HCT116 (cell line): ENCODE measurements around the gene FAM193B. TPM values are rescaled to one million over a fixed set of nuclear protein-coding genes. Genes with fewer than 3 reads are reported as not detected.

Experiments used
- ATAC-seq: fragments of 200-7000 bp; cut with Tn5 transposase; 2 replicates; pipeline ENCODE4 v1.9.1; 2020; ENCODE audit warnings: mild to moderate bottlenecking, moderate library complexity
- BruUV-seq: library from RNA; stranded (reverse); fragments of 400-500 nt; replicated peaks from 2 replicates; lab custom pipeline; 2021; lab: Mats Ljungman, UMichigan
- CTCF ChIA-PET: fragments of 300-600 bp; sonication (Branson Sonifier 250); formaldehyde crosslinking; loops from one replicate; lab custom pipeline; 2021; ENCODE audit warnings: antibody characterized with exemption; lab: Charles Lee
- POLR2A ChIA-PET: fragments of 300-600, 350-600 bp; sonication (Branson Sonifier 250); formaldehyde crosslinking; loops from one replicate; lab custom pipeline; 2021; ENCODE audit warnings: antibody characterized with exemption; lab: Charles Lee
- RAD21 ChIA-PET, 2 experiments: fragments of 300-600 bp; sonication (Branson Sonifier 250); formaldehyde crosslinking; loops; one replicate each; lab custom pipeline; 2023; ENCODE audit warnings: low total read pairs in 2 of 2; ENCODE audit not compliant: uncharacterized antibody in 2 of 2, unreplicated experiment in 2 of 2, low non-redundant PET in 1 of 2; lab: Charles Lee
- DNase-seq: peaks from one replicate; pipeline ENCODE4 v3.0.0-alpha.2; 2010; ENCODE audit warnings: low read depth, low spot score
- H2AFZ ChIP-seq: fragments of 200-600 bp; shearing (Covaris generic), sonication (generic); 2 replicates; pipeline ENCODE4 v1.6.1; 2017; ENCODE audit warnings: low read depth, mixed run types, mixed read lengths, antibody characterized with exemption, low read length; ENCODE audit not compliant: poor library complexity, severe bottlenecking
- H3K27ac ChIP-seq: 2 replicates; pipeline ENCODE4 v1.5.1; 2012; ENCODE audit warnings: low read depth, low read length
- H3K27me3 ChIP-seq: fragments of 200-600 bp; sonication (generic); 2 replicates; pipeline ENCODE4 v1.6.1; 2016; ENCODE audit warnings: mixed run types, low read length, mixed read lengths; ENCODE audit not compliant: insufficient read depth
- H3K36me3 ChIP-seq, 2 experiments: fragments of 200-500 bp in 1 of 2; fragments of 200-600 bp in 1 of 2; sonication (Bioruptor generic) in 1 of 2; sonication (generic) in 1 of 2; 2 replicates each; pipeline versions ENCODE4 v1.5.1 to v1.6.1; 2014 to 2016; ENCODE audit warnings: low read length in 2 of 2, inconsistent platforms in 1 of 2, mixed read lengths in 1 of 2, mixed run types in 1 of 2; ENCODE audit not compliant: insufficient read depth in 2 of 2, control insufficient read depth in 1 of 2
- H3K4me1 ChIP-seq, 2 experiments: fragments of 200-600 bp in 1 of 2; sonication (generic) in 1 of 2; 2 replicates each; pipeline versions ENCODE4 v1.5.1 to v1.6.1; 2012 to 2017; ENCODE audit warnings: low read length in 2 of 2, inconsistent platforms in 1 of 2, mild to moderate bottlenecking in 1 of 2, mixed read lengths in 1 of 2, mixed run types in 1 of 2, moderate library complexity in 1 of 2; ENCODE audit not compliant: insufficient read depth in 2 of 2, control insufficient read depth in 1 of 2
- H3K4me2 ChIP-seq: fragments of 200-600 bp; sonication (generic); 2 replicates; pipeline ENCODE4 v1.6.1; 2017; ENCODE audit warnings: mixed run types, low read length, mixed read lengths
- H3K4me3 ChIP-seq, 2 experiments: fragments of 200-600 bp in 1 of 2; sonication (generic) in 1 of 2; replicated peaks in 1 of 2; 2 replicates each; pipeline ENCODE4 v1.5.1; 2011 to 2016; ENCODE audit warnings: low read length in 2 of 2, control low read depth in 1 of 2, low read depth in 1 of 2, mild to moderate bottlenecking in 1 of 2, mixed read lengths in 1 of 2, mixed run types in 1 of 2
- H3K79me2 ChIP-seq: fragments of 200-600 bp; sonication (generic); 2 replicates; pipeline ENCODE4 v1.6.1; 2017; ENCODE audit warnings: mild to moderate bottlenecking, mixed run types, low read length, moderate library complexity, mixed read lengths; ENCODE audit not compliant: insufficient read depth
- H3K9ac ChIP-seq: fragments of 200-600 bp; sonication (generic); 2 replicates; pipeline ENCODE4 v1.6.1; 2016; ENCODE audit warnings: low read length, mixed read lengths
- H3K9me2 ChIP-seq: fragments of 200-600 bp; sonication (generic), shearing (Covaris generic); 2 replicates; pipeline ENCODE4 v1.6.1; 2017; ENCODE audit warnings: mixed run types, mild to moderate bottlenecking, moderate library complexity; ENCODE audit not compliant: insufficient read depth
- H3K9me3 ChIP-seq, 2 experiments: fragments of 200-500 bp in 1 of 2; fragments of 200-600 bp in 1 of 2; sonication (Bioruptor generic) in 1 of 2; sonication (generic) in 1 of 2; 2 replicates each; pipeline ENCODE4 v1.6.1; 2014 to 2017; ENCODE audit warnings: low read length in 2 of 2, mixed read lengths in 2 of 2, inconsistent platforms in 1 of 2, low read depth in 1 of 2, mild to moderate bottlenecking in 1 of 2, mixed run types in 1 of 2, moderate library complexity in 1 of 2; ENCODE audit not compliant: control insufficient read depth in 1 of 2, insufficient read depth in 1 of 2
- H4K20me1 ChIP-seq: fragments of 200-600 bp; sonication (generic), shearing (Covaris generic); 2 replicates; pipeline ENCODE4 v1.6.1; 2017; ENCODE audit warnings: mixed run types, mild to moderate bottlenecking, moderate library complexity; ENCODE audit not compliant: insufficient read depth
- ATF3 ChIP-seq: IDR thresholded peaks from 2 replicates; pipeline ENCODE4 v1.6.1; 2012
- CEBPB ChIP-seq: IDR thresholded peaks from 2 replicates; pipeline ENCODE4 v1.6.1; 2012; ENCODE audit warnings: low read depth
- CTCF ChIP-seq, 3 experiments: fragments of 200-600 bp in 1 of 3; sonication (generic) in 1 of 3; IDR thresholded peaks in 2 of 3; conservative IDR thresholded peaks in 1 of 3; 2 replicates each; pipeline ENCODE4 v1.5.1; 2012 to 2017; ENCODE audit warnings: low read depth in 2 of 3, low read length in 2 of 3, antibody characterized with exemption in 1 of 3, borderline replicate concordance in 1 of 3, control low read depth in 1 of 3, mild to moderate bottlenecking in 1 of 3, mixed read lengths in 1 of 3, mixed run types in 1 of 3, moderate library complexity in 1 of 3; ENCODE audit not compliant: insufficient read depth in 1 of 3
- ELF1 ChIP-seq: IDR thresholded peaks from 2 replicates; pipeline ENCODE4 v1.6.1; 2012; ENCODE audit warnings: low read depth, borderline replicate concordance
- EZH2 ChIP-seq: fragments of 200-600 bp; sonication (generic); IDR thresholded peaks from 2 replicates; pipeline ENCODE4 v1.6.1; 2017; ENCODE audit warnings: antibody characterized with exemption, mixed run types
- EZH2phosphoT487 ChIP-seq: fragments of 200-600 bp; IDR thresholded peaks from 2 replicates; pipeline ENCODE4 v1.6.1; 2018; ENCODE audit warnings: antibody characterized with exemption, borderline replicate concordance
- FOSL1 ChIP-seq: IDR thresholded peaks from 2 replicates; pipeline ENCODE4 v1.6.1; 2012; ENCODE audit warnings: low read depth
- POLR2A ChIP-seq: IDR thresholded peaks from 2 replicates; pipeline ENCODE4 v1.7.0; 2011; ENCODE audit warnings: borderline replicate concordance; ENCODE audit not compliant: insufficient read depth, insufficient read length; ENCODE audit errors: extremely low read depth
- POLR2AphosphoS5 ChIP-seq: IDR thresholded peaks from 2 replicates; pipeline ENCODE4 v1.6.1; 2011; ENCODE audit warnings: mild to moderate bottlenecking, low read depth, low read length, moderate library complexity
- RAD21 ChIP-seq: IDR thresholded peaks from 2 replicates; pipeline ENCODE4 v1.6.1; 2012; ENCODE audit warnings: low read depth, mild to moderate bottlenecking
- REST ChIP-seq: IDR thresholded peaks from 2 replicates; pipeline ENCODE4 v1.6.1; 2012; ENCODE audit warnings: low read depth
- SIN3A ChIP-seq: IDR thresholded peaks from 2 replicates; pipeline ENCODE4 v1.6.1; 2012; ENCODE audit warnings: low read depth
- SRF ChIP-seq: IDR thresholded peaks from 2 replicates; pipeline ENCODE4 v1.6.1; 2012; ENCODE audit warnings: low read depth
- TCF7L2 ChIP-seq: IDR thresholded peaks from 2 replicates; pipeline ENCODE4 v1.7.0; 2011; ENCODE audit warnings: borderline replicate concordance, inconsistent platforms; ENCODE audit not compliant: insufficient read depth, insufficient read length; ENCODE audit errors: extremely low read depth
- YY1 ChIP-seq: IDR thresholded peaks from 2 replicates; pipeline ENCODE4 v1.6.1; 2011; ENCODE audit warnings: low read length, low read depth, moderate library complexity, mild to moderate bottlenecking; ENCODE audit not compliant: insufficient replicate concordance; ENCODE audit errors: extremely low read depth
- ZFX ChIP-seq: fragments of 450-650 bp; IDR thresholded peaks from 2 replicates; pipeline ENCODE4 v1.6.1; 2017
- ZNF274 ChIP-seq: fragments of 200-500 bp; sonication (Bioruptor generic); IDR thresholded peaks from 2 replicates; pipeline ENCODE4 v1.6.1; 2014; ENCODE audit warnings: mild to moderate bottlenecking, low read depth, low read length, inconsistent platforms
- intact Hi-C: fragments of 100-400 bp; cut with micrococcal nuclease; formaldehyde crosslinking; loops from 2 replicates; pipeline ENCODE4 v1.10.0; 2022
- total RNA-seq: library from RNA; stranded (reverse); gene quantifications from one replicate; pipeline ENCODE4 v1.2.1, GENCODE V29; 2021; ENCODE audit not compliant: unreplicated experiment
- TF ChIP-seq, protein P1 (sequence below): IDR thresholded peaks from 2 replicates; pipeline ENCODE4 v1.6.1; 2012
- TF ChIP-seq, protein P2 (sequence below): IDR thresholded peaks from 2 replicates; pipeline ENCODE4 v1.6.1; 2011; ENCODE audit warnings: mild to moderate bottlenecking, low read length, moderate library complexity; ENCODE audit not compliant: insufficient replicate concordance; ENCODE audit errors: extremely low read depth

The FAM193B gene
- total RNA-seq, 1 experiment from 2014 or later = 54.0 TPM

GRCh38 chr5:177592905-177593304 lies 38.5 kb upstream of the FAM193B start:
- H3K27ac ChIP-seq = peak overlapping the region; percentile 54
- H3K4me2 ChIP-seq = peak overlapping the region; percentile 79
- peak overlapping the region; percentile 96 for H3K4me3 ChIP-seq
- no peaks in the 10 kb centered on the region for H3K9me2 ChIP-seq
- BruUV-seq = no TSS peak
- 0 out of 2 replicates have a peak, but pooled peaks cover 6% of the 10 kb centered on the region for H3K27me3 ChIP-seq
- TF ChIP-seq YY1 (no peak), RAD21 (no peak), CTCF (IDR thresholded peaks at IDR 0.05 in 2 of 3, conservative IDR thresholded peaks at IDR 0.05 in 1 of 3; ENCODE audit: borderline replicate concordance in 1 of 3, insufficient read depth in 1 of 3, low read depth in 2 of 3, low read length in 2 of 3) (no peak), ZFX (no peak), REST (no peak), SIN3A (no peak), CEBPB (no peak), EZH2phosphoT487 (no peak), ATF3 (no peak), ELF1 (no peak), FOSL1 (no peak), POLR2AphosphoS5 (no peak), POLR2A (no peak), SRF (no peak), ZNF274 (no peak), EZH2 (no peak), TCF7L2 (no peak)
- TF ChIP-seq, protein P1, sequence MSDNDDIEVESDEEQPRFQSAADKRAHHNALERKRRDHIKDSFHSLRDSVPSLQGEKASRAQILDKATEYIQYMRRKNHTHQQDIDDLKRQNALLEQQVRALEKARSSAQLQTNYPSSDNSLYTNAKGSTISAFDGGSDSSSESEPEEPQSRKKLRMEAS = no peak
- TF ChIP-seq, protein P2, sequence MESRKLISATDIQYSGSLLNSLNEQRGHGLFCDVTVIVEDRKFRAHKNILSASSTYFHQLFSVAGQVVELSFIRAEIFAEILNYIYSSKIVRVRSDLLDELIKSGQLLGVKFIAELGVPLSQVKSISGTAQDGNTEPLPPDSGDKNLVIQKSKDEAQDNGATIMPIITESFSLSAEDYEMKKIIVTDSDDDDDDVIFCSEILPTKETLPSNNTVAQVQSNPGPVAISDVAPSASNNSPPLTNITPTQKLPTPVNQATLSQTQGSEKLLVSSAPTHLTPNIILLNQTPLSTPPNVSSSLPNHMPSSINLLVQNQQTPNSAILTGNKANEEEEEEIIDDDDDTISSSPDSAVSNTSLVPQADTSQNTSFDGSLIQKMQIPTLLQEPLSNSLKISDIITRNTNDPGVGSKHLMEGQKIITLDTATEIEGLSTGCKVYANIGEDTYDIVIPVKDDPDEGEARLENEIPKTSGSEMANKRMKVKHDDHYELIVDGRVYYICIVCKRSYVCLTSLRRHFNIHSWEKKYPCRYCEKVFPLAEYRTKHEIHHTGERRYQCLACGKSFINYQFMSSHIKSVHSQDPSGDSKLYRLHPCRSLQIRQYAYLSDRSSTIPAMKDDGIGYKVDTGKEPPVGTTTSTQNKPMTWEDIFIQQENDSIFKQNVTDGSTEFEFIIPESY = no peak
- H3K79me2 ChIP-seq = peaks cover 24% of the 10 kb centered on the region
- POLR2A ChIA-PET = interaction anchor here (2.1 kb wide), 1 partner anchor 11 kb away, joined by 6 read pairs; no protein-coding TSS in a partner anchor
- peaks cover 25 to 26% of the 10 kb centered on the region in 2 experiments; a peak in 3 of 4 replicates for H3K36me3 ChIP-seq
- no peaks in the 10 kb centered on the region for H3K9me3 ChIP-seq
- intact Hi-C loops = no loop called here
- ATAC-seq (no peak), DNase-seq (no peak)
- peak overlapping the region; percentile 86 for H3K9ac ChIP-seq
- CTCF ChIA-PET = no interaction called here
- RAD21 ChIA-PET = no interaction called here
- H3K4me1 ChIP-seq = peaks cover 0 to 14% of the 10 kb centered on the region in 2 experiments; a peak in 2 of 4 replicates
- no peaks in the 10 kb centered on the region for H4K20me1 ChIP-seq
- no peak overlapping the region for H2AFZ ChIP-seq
